Measurements from ENCODE around the gene PECR.

Gene PECR

GRCh38 chr2:216024779-216025336 is 56.8 kb downstream of the PECR start:
- TF ChIP-seq TAF1 (IDR thresholded peaks at IDR 0.05; ENCODE audit: borderline replicate concordance, insufficient read depth, low read length), result no peak
- no peak for TF ChIP-seq REST (IDR thresholded peaks at IDR 0.05; ENCODE audit: insufficient read depth in 1 of 2, low read depth in 2 of 2, low read length in 2 of 2)
- no peak for TF ChIP-seq SIN3A (IDR thresholded peaks at IDR 0.05; ENCODE audit: borderline replicate concordance, insufficient read depth, low read length)
- TF ChIP-seq POLR2AphosphoS5 (IDR thresholded peaks at IDR 0.05; ENCODE audit: low read depth, low read length), result no peak
- no peak for TF ChIP-seq FOXP2 (optimal IDR thresholded peaks at IDR 0.05; ENCODE audit: borderline replicate concordance, extremely low read depth, extremely low read length, insufficient read depth)

- no peak for TF ChIP-seq FOXP2 (optimal IDR thresholded peaks at IDR 0.05; ENCODE audit: borderline replicate concordance, extremely low read depth, extremely low read length, insufficient read depth)
- no peak for TF ChIP-seq SIN3A (IDR thresholded peaks at IDR 0.05; ENCODE audit: borderline replicate concordance, insufficient read depth, low read length)
- TF ChIP-seq POLR2AphosphoS5 (IDR thresholded peaks at IDR 0.05; ENCODE audit: low read depth, low read length), result no peak
- TF ChIP-seq REST (IDR thresholded peaks at IDR 0.05; ENCODE audit: insufficient read depth in 1 of 2, low read depth in 2 of 2, low read length in 2 of 2), result no peak
- TF ChIP-seq TAF1 (IDR thresholded peaks at IDR 0.05; ENCODE audit: borderline replicate concordance, insufficient read depth, low read length), result no peak
These were observed 58.5 kb downstream of the PECR start for GRCh38 chr2:216023055-216023648.

GRCh38 chr2:216021768-216022565 is 59.6 kb downstream of the PECR start:
- TF ChIP-seq REST (IDR thresholded peaks at IDR 0.05; ENCODE audit: insufficient read depth in 1 of 2, low read depth in 2 of 2, low read length in 2 of 2) (no peak), SIN3A (IDR thresholded peaks at IDR 0.05; ENCODE audit: borderline replicate concordance, insufficient read depth, low read length) (no peak), POLR2AphosphoS5 (IDR thresholded peaks at IDR 0.05; ENCODE audit: low read depth, low read length) (no peak), TAF1 (IDR thresholded peaks at IDR 0.05; ENCODE audit: borderline replicate concordance, insufficient read depth, low read length) (no peak), FOXP2 (optimal IDR thresholded peaks at IDR 0.05; ENCODE audit: borderline replicate concordance, extremely low read depth, extremely low read length, insufficient read depth) (no peak)

- TF ChIP-seq TAF1 (IDR thresholded peaks at IDR 0.05; ENCODE audit: borderline replicate concordance, insufficient read depth, low read length) (no peak), SIN3A (IDR thresholded peaks at IDR 0.05; ENCODE audit: borderline replicate concordance, insufficient read depth, low read length) (no peak), POLR2AphosphoS5 (IDR thresholded peaks at IDR 0.05; ENCODE audit: low read depth, low read length) (no peak), FOXP2 (optimal IDR thresholded peaks at IDR 0.05; ENCODE audit: borderline replicate concordance, extremely low read depth, extremely low read length, insufficient read depth) (no peak), REST (IDR thresholded peaks at IDR 0.05; ENCODE audit: insufficient read depth in 1 of 2, low read depth in 2 of 2, low read length in 2 of 2) (no peak)
These were observed 62.9 kb downstream of the PECR start for GRCh38 chr2:216018709-216019108.
